Trophoblast cell (in vitro differentiated cells and primary cell): Measurements from ENCODE around the gene MROH8.

Experiments
- DNase-seq, 2 donors: peaks; one replicate each; pipeline ENCODE4 v3.0.0-alpha.2; 2016
- H2AFZ ChIP-seq: 2 replicates; pipeline ENCODE4 v1.6.1; 2013; ENCODE audit warnings: low read length, moderate library complexity, mild to moderate bottlenecking; ENCODE audit not compliant: insufficient read depth, poor library complexity
- H2AK5ac ChIP-seq: 2 replicates; pipeline ENCODE4 v1.6.1; 2013; ENCODE audit warnings: mild to moderate bottlenecking, low read length
- H2BK120ac ChIP-seq: 2 replicates; pipeline ENCODE4 v1.6.1; 2013; ENCODE audit warnings: low read length, mild to moderate bottlenecking, moderate library complexity; ENCODE audit not compliant: insufficient read depth, poor library complexity
- H2BK12ac ChIP-seq: 2 replicates; pipeline ENCODE4 v1.6.1; 2013; ENCODE audit warnings: mild to moderate bottlenecking, low read length, moderate library complexity
- H2BK5ac ChIP-seq: 2 replicates; pipeline ENCODE4 v1.6.1; 2013; ENCODE audit warnings: low read length, low read depth, moderate library complexity, mild to moderate bottlenecking; ENCODE audit not compliant: poor library complexity
- H3K14ac ChIP-seq: 2 replicates; pipeline ENCODE4 v1.6.1; 2013; ENCODE audit warnings: mild to moderate bottlenecking, low read length
- H3K18ac ChIP-seq: 2 replicates; pipeline ENCODE4 v1.6.1; 2013; ENCODE audit warnings: mild to moderate bottlenecking, low read length
- H3K23ac ChIP-seq: 2 replicates; pipeline ENCODE4 v1.6.1; 2013; ENCODE audit warnings: low read length
- H3K27ac ChIP-seq: 2 replicates; pipeline ENCODE4 v1.5.1; 2013; ENCODE audit warnings: low read depth, mild to moderate bottlenecking, inconsistent platforms, low read length, moderate library complexity
- H3K27me3 ChIP-seq: 2 replicates; pipeline ENCODE4 v1.6.1; 2013; ENCODE audit warnings: inconsistent platforms, mild to moderate bottlenecking, low read length, moderate library complexity; ENCODE audit not compliant: insufficient read depth
- H3K36me3 ChIP-seq, 2 experiments: 1 replicate in 1 of 2; 2 replicates in 1 of 2; pipeline ENCODE4 v1.6.1; 2013; ENCODE audit warnings: low read length in 2 of 2, mild to moderate bottlenecking in 2 of 2, moderate library complexity in 1 of 2; ENCODE audit not compliant: insufficient read depth in 2 of 2, control insufficient read depth in 1 of 2
- H3K4ac ChIP-seq: 2 replicates; pipeline ENCODE4 v1.6.1; 2013; ENCODE audit warnings: low read depth, mild to moderate bottlenecking, low read length, moderate library complexity
- H3K4me1 ChIP-seq, 2 experiments: 1 replicate in 1 of 2; 2 replicates in 1 of 2; pipeline ENCODE4 v1.6.1; 2013; ENCODE audit warnings: low read length in 2 of 2, mild to moderate bottlenecking in 2 of 2, moderate library complexity in 1 of 2; ENCODE audit not compliant: insufficient read depth in 2 of 2, control insufficient read depth in 1 of 2
- H3K4me2 ChIP-seq: 2 replicates; pipeline ENCODE4 v1.6.1; 2013; ENCODE audit warnings: inconsistent platforms, mild to moderate bottlenecking, low read length, moderate library complexity
- H3K4me3 ChIP-seq: 2 replicates; pipeline ENCODE4 v1.5.1; 2013; ENCODE audit warnings: mild to moderate bottlenecking, low read depth, low read length, inconsistent platforms
- H3K79me1 ChIP-seq: one replicate; pipeline ENCODE4 v1.6.1; 2013; ENCODE audit warnings: low read length
- H3K79me2 ChIP-seq: 2 replicates; pipeline ENCODE4 v1.6.1; 2013; ENCODE audit warnings: low read length, mild to moderate bottlenecking; ENCODE audit not compliant: control insufficient read depth, insufficient read depth, poor library complexity
- H3K9ac ChIP-seq: 2 replicates; pipeline ENCODE4 v1.6.1; 2013; ENCODE audit warnings: mild to moderate bottlenecking, low read length
- H3K9me3 ChIP-seq: 2 replicates; pipeline ENCODE4 v1.6.1; 2013; ENCODE audit warnings: low read depth, mild to moderate bottlenecking, control low read depth, inconsistent platforms, low read length; ENCODE audit not compliant: insufficient read depth
- H4K12ac ChIP-seq: 2 replicates; pipeline ENCODE4 v1.6.1; 2013; ENCODE audit warnings: low read depth, mild to moderate bottlenecking, low read length, moderate library complexity
- H4K8ac ChIP-seq: 2 replicates; pipeline ENCODE4 v1.6.1; 2013; ENCODE audit warnings: low read depth, mild to moderate bottlenecking, low read length, moderate library complexity
- H4K91ac ChIP-seq: one replicate; pipeline ENCODE4 v1.6.1; 2013; ENCODE audit warnings: low read depth, mild to moderate bottlenecking, low read length, moderate library complexity
- WGBS: extraction: QIAGEN DNeasy Blood & Tissue Kit; methylation state at CpG from one replicate; pipeline ENCODE4 v1.1.7; 2013; ENCODE audit warnings: missing lambda C conversion rate; ENCODE audit not compliant: insufficient read length, insufficient coverage; ENCODE audit errors: extremely low coverage; 5-methylcytosine and 5-hydroxymethylcytosine counted together

The MROH8 gene

GRCh38 chr20:37219751-37220668 lies 40.7 kb upstream of the MROH8 start:
- Histone ChIP-seq H3K14ac (no peak overlapping the region), H3K27me3 (no peaks in the 10 kb centered on the region), H2BK12ac (no peak overlapping the region), H3K79me1 (no peaks in the 10 kb centered on the region), H3K4ac (no peak overlapping the region), H2BK120ac (no peak overlapping the region), H4K12ac (no peak overlapping the region), H3K27ac (no peak overlapping the region), H3K79me2 (no peaks in the 10 kb centered on the region), H4K8ac (no peak overlapping the region), H3K4me1 (no peaks in the 10 kb centered on the region), H3K4me3 (no peak overlapping the region), H3K23ac (no peak overlapping the region), H2AK5ac (no peak overlapping the region), H3K36me3 (peaks cover 21 to 33% of the 10 kb centered on the region in 2 experiments), H3K9ac (no peak overlapping the region), H2BK5ac (no peak overlapping the region), H3K4me2 (no peak overlapping the region), H3K9me3 (no peaks in the 10 kb centered on the region), H2AFZ (no peak overlapping the region), H4K91ac (no peak overlapping the region), H3K18ac (no peak overlapping the region)
- WGBS, result no CpG with 5 or more reads among the region's 10 CpGs
- DNase-seq, result no peak

GRCh38 chr20:37218976-37219375 lies 39.6 kb upstream of the MROH8 start:
- Histone ChIP-seq H3K9me3 (no peaks in the 10 kb centered on the region), H3K18ac (no peak overlapping the region), H3K23ac (no peak overlapping the region), H3K4me1 (no peaks in the 10 kb centered on the region), H3K27me3 (no peaks in the 10 kb centered on the region), H2AFZ (no peak overlapping the region), H3K27ac (no peak overlapping the region), H3K4me2 (no peak overlapping the region), H4K12ac (no peak overlapping the region), H2BK5ac (no peak overlapping the region), H3K4ac (no peak overlapping the region), H3K79me2 (no peaks in the 10 kb centered on the region), H2BK120ac (no peak overlapping the region), H3K14ac (no peak overlapping the region), H3K9ac (no peak overlapping the region), H3K79me1 (no peaks in the 10 kb centered on the region), H3K4me3 (no peak overlapping the region), H4K8ac (no peak overlapping the region), H3K36me3 (peaks cover 17 to 27% of the 10 kb centered on the region in 2 experiments), H2BK12ac (no peak overlapping the region), H2AK5ac (no peak overlapping the region), H4K91ac (no peak overlapping the region)
- WGBS, result no CpG with 5 or more reads among the region's 4 CpGs
- no peak for DNase-seq

- no peak for DNase-seq
- Histone ChIP-seq H4K12ac (no peak overlapping the region), H2BK120ac (no peak overlapping the region), H3K14ac (no peak overlapping the region), H3K18ac (peak overlapping the region; percentile 31), H4K8ac (no peak overlapping the region), H2BK12ac (no peak overlapping the region), H3K79me2 (no peaks in the 10 kb centered on the region), H2AK5ac (no peak overlapping the region), H3K4me2 (no peak overlapping the region), H2BK5ac (no peak overlapping the region), H3K27ac (no peak overlapping the region), H3K23ac (no peak overlapping the region), H2AFZ (no peak overlapping the region), H3K27me3 (no peaks in the 10 kb centered on the region), H4K91ac (no peak overlapping the region), H3K36me3 (peaks cover 14 to 26% of the 10 kb centered on the region in 2 experiments), H3K9ac (no peak overlapping the region), H3K9me3 (no peaks in the 10 kb centered on the region), H3K4me3 (no peak overlapping the region), H3K79me1 (no peaks in the 10 kb centered on the region), H3K4ac (no peak overlapping the region), H3K4me1 (no peaks in the 10 kb centered on the region)
- no CpG with 5 or more reads among the region's 4 CpGs for WGBS
These were observed 39.1 kb upstream of the MROH8 start for GRCh38 chr20:37218441-37218840.

- no peak for DNase-seq
- no peak overlapping the region for H3K4me2 ChIP-seq
- peaks cover 42 to 63% of the 10 kb centered on the region in 2 experiments for H3K36me3 ChIP-seq
- H3K23ac ChIP-seq, result no peak overlapping the region
- H2BK120ac ChIP-seq, result no peak overlapping the region
- H4K91ac ChIP-seq, result no peak overlapping the region
- H3K4me3 ChIP-seq, result no peak overlapping the region
- no CpG with 5 or more reads among the region's 6 CpGs for WGBS
- H3K18ac ChIP-seq, result no peak overlapping the region
- no peak overlapping the region for H4K12ac ChIP-seq
- no peaks in the 10 kb centered on the region for H3K27me3 ChIP-seq
- no peak overlapping the region for H2BK12ac ChIP-seq
- no peaks in the 10 kb centered on the region for H3K79me1 ChIP-seq
- no peak overlapping the region for H2BK5ac ChIP-seq
- H4K8ac ChIP-seq, result no peak overlapping the region
- H2AFZ ChIP-seq, result no peak overlapping the region
- no peak overlapping the region for H3K14ac ChIP-seq
- H3K4ac ChIP-seq, result no peak overlapping the region
- no peaks in the 10 kb centered on the region for H3K4me1 ChIP-seq
- H3K27ac ChIP-seq, result no peak overlapping the region
- H2AK5ac ChIP-seq, result no peak overlapping the region
- H3K79me2 ChIP-seq, result no peaks in the 10 kb centered on the region
- H3K9ac ChIP-seq, result no peak overlapping the region
- no peaks in the 10 kb centered on the region for H3K9me3 ChIP-seq
These were observed 30.4 kb upstream of the MROH8 start for GRCh38 chr20:37209661-37210314.
